ENCODE data around the gene FLRT2.
A peak's percentile ranks its signal among the peaks of the same experiment; 100 is the strongest.

The FLRT2 gene

DNA sequence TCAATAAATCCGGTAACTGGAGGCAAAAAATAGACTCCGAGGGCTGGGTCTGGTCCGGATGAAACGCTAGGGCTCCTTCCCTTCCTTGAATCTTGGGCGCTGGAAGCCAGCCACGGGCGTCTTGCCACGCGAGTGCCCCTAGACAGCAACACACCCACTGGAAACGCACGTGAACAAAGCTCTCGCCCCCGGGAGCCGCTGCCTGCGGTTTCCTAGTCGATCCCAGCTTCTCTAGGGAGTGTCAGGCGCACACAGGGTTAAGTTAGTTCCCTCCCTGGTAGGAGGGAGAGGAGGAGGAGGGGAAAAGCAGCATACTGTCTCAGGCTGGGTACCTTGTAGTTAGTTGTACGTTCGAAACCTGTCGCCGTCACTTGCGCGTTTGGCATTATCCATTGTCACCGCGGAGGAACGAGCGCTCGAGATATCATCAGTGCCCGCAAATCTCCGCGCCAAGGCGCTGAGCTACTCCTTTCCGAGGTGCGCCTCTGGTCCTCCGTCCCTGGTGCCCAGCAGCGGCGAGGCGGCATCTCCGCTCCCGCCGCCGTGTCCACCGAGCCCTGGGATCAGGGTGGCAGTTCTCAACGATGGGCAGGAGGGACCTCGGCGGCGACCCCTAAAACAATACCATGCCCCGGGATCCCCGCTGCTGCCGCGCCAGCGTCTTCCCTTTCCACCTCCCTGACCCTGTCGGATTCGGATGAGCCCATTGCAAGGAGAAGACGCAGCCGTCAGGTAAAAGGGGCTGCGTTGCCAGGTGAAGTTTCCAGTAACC lies at the start of gene FLRT2:
Gene FLRT2 (plus strand): TSS at position 342 of the 772 bp plus-strand sequence. CDS start 91,371 bp downstream, outside the sequence.
- Histone ChIP-seq H3K36me3 (ENCODE audit: control insufficient read depth in 1 of 2, insufficient read depth in 2 of 2, low read length in 2 of 2) (no peaks in the 10 kb centered on the region), H3K4me1 (ENCODE audit: control insufficient read depth in 1 of 2, insufficient read depth in 2 of 2, low read length in 2 of 2) (peaks cover 3 to 5% of the 10 kb centered on the region in 2 donors), H3K27ac (ENCODE audit: low read depth, low read length) (no peak within 1 kb of the TSS), H3K9me3 (ENCODE audit: control insufficient read depth in 1 of 2, low read length in 2 of 2) (peaks cover 0 to 11% of the 10 kb centered on the region in 2 donors), H3K9ac (ENCODE audit: low read depth in 1 of 2, low read length in 2 of 2) (no peak within 1 kb of the TSS), H3K4me3 (ENCODE audit: low read depth in 1 of 2, low read length in 2 of 2) (peak within 1 kb of the TSS; percentile 48 to 56), H3K27me3 (ENCODE audit: control insufficient read depth in 1 of 2, insufficient read depth in 2 of 2, low read length in 2 of 2) (peaks cover 5 to 25% of the 10 kb centered on the region in 2 donors)

DNA sequence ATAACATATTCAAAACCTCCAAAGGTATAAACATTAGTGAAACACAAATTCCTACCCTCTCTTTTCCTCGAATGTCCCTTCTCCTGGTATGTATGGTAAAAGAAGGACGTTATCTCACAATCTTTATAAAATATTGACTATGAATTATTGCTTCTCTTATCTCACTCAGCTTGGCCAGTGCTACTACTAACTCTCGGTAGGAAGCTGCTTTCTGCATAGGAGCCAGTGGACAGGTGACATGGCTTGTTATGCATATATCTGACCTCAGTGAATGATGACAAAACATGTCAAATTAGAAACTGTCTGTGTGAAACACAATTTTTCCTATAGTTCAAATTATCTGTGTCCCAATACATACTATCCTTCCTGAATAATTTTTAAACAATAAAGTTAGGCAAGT lies 48.5 kb upstream of the FLRT2 start:
- H3K27me3 ChIP-seq (ENCODE audit: control insufficient read depth in 1 of 2, insufficient read depth in 2 of 2, low read length in 2 of 2): no peaks in the 10 kb centered on the region

GRCh38 chr14:85482552-85482951 lies 47.4 kb upstream of the FLRT2 start:
- H3K36me3 ChIP-seq (ENCODE audit: control insufficient read depth in 1 of 2, insufficient read depth in 2 of 2, low read length in 2 of 2): no peaks in the 10 kb centered on the region
- no peak overlapping the region for H3K9ac ChIP-seq (ENCODE audit: low read depth in 1 of 2, low read length in 2 of 2)
- peaks cover 0 to 5% of the 10 kb centered on the region in 2 donors for H3K9me3 ChIP-seq (ENCODE audit: control insufficient read depth in 1 of 2, low read length in 2 of 2)
- H3K4me3 ChIP-seq (ENCODE audit: low read depth in 1 of 2, low read length in 2 of 2): no peak overlapping the region
- no peak overlapping the region for H3K27ac ChIP-seq (ENCODE audit: low read depth, low read length)
- no peaks in the 10 kb centered on the region for H3K27me3 ChIP-seq (ENCODE audit: control insufficient read depth in 1 of 2, insufficient read depth in 2 of 2, low read length in 2 of 2)
- no peaks in the 10 kb centered on the region for H3K4me1 ChIP-seq (ENCODE audit: control insufficient read depth in 1 of 2, insufficient read depth in 2 of 2, low read length in 2 of 2)

More for the DNA sequence above, 48.5 kb upstream of the FLRT2 start:
- Histone ChIP-seq H3K36me3 (ENCODE audit: control insufficient read depth in 1 of 2, insufficient read depth in 2 of 2, low read length in 2 of 2) (no peaks in the 10 kb centered on the region), H3K9ac (ENCODE audit: low read depth in 1 of 2, low read length in 2 of 2) (no peak overlapping the region), H3K27ac (ENCODE audit: low read depth, low read length) (no peak overlapping the region), H3K4me1 (ENCODE audit: control insufficient read depth in 1 of 2, insufficient read depth in 2 of 2, low read length in 2 of 2) (no peaks in the 10 kb centered on the region), H3K4me3 (ENCODE audit: low read depth in 1 of 2, low read length in 2 of 2) (no peak overlapping the region), H3K9me3 (ENCODE audit: control insufficient read depth in 1 of 2, low read length in 2 of 2) (peaks cover 0 to 2% of the 10 kb centered on the region in 2 donors)

GRCh38 chr14:85483037-85483436 lies 46.9 kb upstream of the FLRT2 start:
- no peaks in the 10 kb centered on the region for H3K27me3 ChIP-seq (ENCODE audit: control insufficient read depth in 1 of 2, insufficient read depth in 2 of 2, low read length in 2 of 2)
- H3K36me3 ChIP-seq (ENCODE audit: control insufficient read depth in 1 of 2, insufficient read depth in 2 of 2, low read length in 2 of 2): no peaks in the 10 kb centered on the region
- H3K4me1 ChIP-seq (ENCODE audit: control insufficient read depth in 1 of 2, insufficient read depth in 2 of 2, low read length in 2 of 2): no peaks in the 10 kb centered on the region
- no peak overlapping the region for H3K27ac ChIP-seq (ENCODE audit: low read depth, low read length)
- peaks cover 0 to 5% of the 10 kb centered on the region in 2 donors for H3K9me3 ChIP-seq (ENCODE audit: control insufficient read depth in 1 of 2, low read length in 2 of 2)
- H3K9ac ChIP-seq (ENCODE audit: low read depth in 1 of 2, low read length in 2 of 2): no peak overlapping the region
- H3K4me3 ChIP-seq (ENCODE audit: low read depth in 1 of 2, low read length in 2 of 2): no peak overlapping the region

DNA sequence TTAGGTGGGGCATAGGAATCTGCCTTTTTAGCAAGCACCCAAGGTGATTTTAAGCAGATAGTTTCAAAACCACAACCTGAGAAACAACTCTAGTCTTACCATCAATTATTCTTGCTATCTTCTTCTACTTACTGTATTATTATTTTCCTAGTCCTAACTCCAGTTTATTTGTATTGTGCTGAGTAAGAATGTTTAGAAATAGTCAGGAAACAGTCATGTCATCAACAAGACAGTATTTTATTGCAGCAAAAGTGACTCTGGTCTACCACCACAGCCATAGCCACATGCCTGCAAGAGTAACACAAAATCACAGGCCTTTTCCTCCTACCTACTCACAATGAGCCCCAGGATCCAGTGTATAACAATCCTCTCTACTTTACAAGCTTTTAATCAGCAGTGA lies 46.3 kb upstream of the FLRT2 start:
- Histone ChIP-seq H3K9me3 (ENCODE audit: control insufficient read depth in 1 of 2, low read length in 2 of 2) (peaks cover 0 to 5% of the 10 kb centered on the region in 2 donors), H3K27me3 (ENCODE audit: control insufficient read depth in 1 of 2, insufficient read depth in 2 of 2, low read length in 2 of 2) (no peaks in the 10 kb centered on the region), H3K27ac (ENCODE audit: low read depth, low read length) (no peak overlapping the region), H3K36me3 (ENCODE audit: control insufficient read depth in 1 of 2, insufficient read depth in 2 of 2, low read length in 2 of 2) (no peaks in the 10 kb centered on the region), H3K4me3 (ENCODE audit: low read depth in 1 of 2, low read length in 2 of 2) (no peak overlapping the region), H3K4me1 (ENCODE audit: control insufficient read depth in 1 of 2, insufficient read depth in 2 of 2, low read length in 2 of 2) (no peaks in the 10 kb centered on the region), H3K9ac (ENCODE audit: low read depth in 1 of 2, low read length in 2 of 2) (no peak overlapping the region)

DNA sequence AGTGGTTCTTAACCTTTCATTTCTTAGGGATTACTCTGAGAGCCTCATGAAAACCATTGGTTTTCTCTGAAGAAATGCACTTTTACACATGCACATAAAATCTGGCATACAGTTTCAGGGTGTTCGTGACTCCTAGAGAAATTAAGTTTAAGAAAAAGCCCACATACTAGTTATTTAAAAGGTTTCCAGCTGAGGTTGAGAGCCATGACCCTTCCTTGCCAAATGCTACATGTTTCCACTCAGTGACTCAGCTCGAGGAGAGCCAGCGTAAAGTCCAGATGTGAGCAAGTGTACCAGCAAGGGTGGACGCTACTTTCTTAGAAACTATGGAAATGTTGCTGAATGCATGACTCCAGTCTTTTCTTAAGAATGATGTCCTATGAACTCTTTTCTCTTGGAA lies 42.7 kb upstream of the FLRT2 start:
- Histone ChIP-seq H3K9ac (ENCODE audit: low read depth in 1 of 2, low read length in 2 of 2) (no peak overlapping the region), H3K27ac (ENCODE audit: low read depth, low read length) (no peak overlapping the region), H3K9me3 (ENCODE audit: control insufficient read depth in 1 of 2, low read length in 2 of 2) (peaks cover 5% of the 10 kb centered on the region in 2 donors), H3K27me3 (ENCODE audit: control insufficient read depth in 1 of 2, insufficient read depth in 2 of 2, low read length in 2 of 2) (no peaks in the 10 kb centered on the region), H3K4me3 (ENCODE audit: low read depth in 1 of 2, low read length in 2 of 2) (no peak overlapping the region), H3K4me1 (ENCODE audit: control insufficient read depth in 1 of 2, insufficient read depth in 2 of 2, low read length in 2 of 2) (no peaks in the 10 kb centered on the region), H3K36me3 (ENCODE audit: control insufficient read depth in 1 of 2, insufficient read depth in 2 of 2, low read length in 2 of 2) (no peaks in the 10 kb centered on the region)

DNA sequence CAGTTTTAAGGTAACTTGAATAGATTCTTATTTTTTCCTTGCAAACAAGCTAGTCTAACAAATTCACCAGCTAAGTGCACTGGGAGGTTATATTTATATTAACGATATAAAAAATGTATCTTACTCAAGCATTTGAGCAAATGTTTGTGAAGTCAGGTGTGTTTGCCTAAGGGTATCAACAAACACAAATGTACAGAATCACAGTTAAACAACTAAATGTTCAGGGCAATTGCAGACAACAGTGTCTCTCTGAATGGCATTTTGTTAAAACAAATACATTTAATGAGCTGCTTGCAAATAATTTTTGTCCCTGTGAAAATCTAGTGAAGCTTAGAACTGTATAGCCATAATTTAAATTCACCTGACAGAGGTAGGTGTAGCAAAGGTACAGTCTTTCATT lies 28.2 kb upstream of the FLRT2 start:
- no peaks in the 10 kb centered on the region for H3K27me3 ChIP-seq (ENCODE audit: control insufficient read depth in 1 of 2, insufficient read depth in 2 of 2, low read length in 2 of 2)
- peaks cover 0 to 10% of the 10 kb centered on the region in 2 donors for H3K9me3 ChIP-seq (ENCODE audit: control insufficient read depth in 1 of 2, low read length in 2 of 2)
- H3K27ac ChIP-seq (ENCODE audit: low read depth, low read length): no peak overlapping the region
- no peaks in the 10 kb centered on the region for H3K4me1 ChIP-seq (ENCODE audit: control insufficient read depth in 1 of 2, insufficient read depth in 2 of 2, low read length in 2 of 2)
- H3K9ac ChIP-seq (ENCODE audit: low read depth in 1 of 2, low read length in 2 of 2): no peak overlapping the region
- H3K36me3 ChIP-seq (ENCODE audit: control insufficient read depth in 1 of 2, insufficient read depth in 2 of 2, low read length in 2 of 2): no peaks in the 10 kb centered on the region
- H3K4me3 ChIP-seq (ENCODE audit: low read depth in 1 of 2, low read length in 2 of 2): no peak overlapping the region

- H3K4me1 ChIP-seq (ENCODE audit: control insufficient read depth in 1 of 2, insufficient read depth in 2 of 2, low read length in 2 of 2): no peaks in the 10 kb centered on the region
- no peak overlapping the region for H3K27ac ChIP-seq (ENCODE audit: low read depth, low read length)
- H3K9me3 ChIP-seq (ENCODE audit: control insufficient read depth in 1 of 2, low read length in 2 of 2): peaks cover 0 to 7% of the 10 kb centered on the region in 2 donors
Measured at GRCh38 chr14:85508863-85509262, 21.1 kb upstream of the FLRT2 start.

DNA sequence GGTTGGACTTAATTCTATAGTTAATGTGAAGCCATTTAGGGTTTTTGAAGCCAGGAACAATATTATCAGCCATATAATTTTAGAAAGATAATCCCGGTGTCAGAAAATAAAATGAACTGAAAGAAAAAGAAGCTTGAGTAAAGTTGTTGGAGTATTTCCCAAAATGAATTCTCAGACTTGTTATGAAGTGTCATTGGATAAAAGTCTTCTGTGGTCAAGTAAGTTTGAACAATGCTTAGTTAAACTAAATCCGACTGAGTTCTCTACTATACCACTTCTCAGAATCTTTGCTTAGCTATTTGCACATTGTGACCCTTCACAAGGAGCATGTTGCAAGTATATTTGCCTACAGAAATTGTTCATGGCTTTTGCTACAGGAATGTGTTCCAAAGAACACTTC lies 17.5 kb upstream of the FLRT2 start:
- H3K4me3 ChIP-seq (ENCODE audit: low read depth in 1 of 2, low read length in 2 of 2): no peak overlapping the region
- H3K36me3 ChIP-seq (ENCODE audit: control insufficient read depth in 1 of 2, insufficient read depth in 2 of 2, low read length in 2 of 2): no peaks in the 10 kb centered on the region
- H3K9ac ChIP-seq (ENCODE audit: low read depth in 1 of 2, low read length in 2 of 2): no peak overlapping the region
- no peaks in the 10 kb centered on the region for H3K27me3 ChIP-seq (ENCODE audit: control insufficient read depth in 1 of 2, insufficient read depth in 2 of 2, low read length in 2 of 2)
- peaks cover 0 to 6% of the 10 kb centered on the region in 2 donors for H3K9me3 ChIP-seq (ENCODE audit: control insufficient read depth in 1 of 2, low read length in 2 of 2)
- H3K4me1 ChIP-seq (ENCODE audit: control insufficient read depth in 1 of 2, insufficient read depth in 2 of 2, low read length in 2 of 2): no peaks in the 10 kb centered on the region
- H3K27ac ChIP-seq (ENCODE audit: low read depth, low read length): no peak overlapping the region

More at GRCh38 chr14:85508863-85509262, 21.1 kb upstream of the FLRT2 start:
- no peaks in the 10 kb centered on the region for H3K27me3 ChIP-seq (ENCODE audit: control insufficient read depth in 1 of 2, insufficient read depth in 2 of 2, low read length in 2 of 2)
- no peak overlapping the region for H3K4me3 ChIP-seq (ENCODE audit: low read depth in 1 of 2, low read length in 2 of 2)
- H3K9ac ChIP-seq (ENCODE audit: low read depth in 1 of 2, low read length in 2 of 2): no peak overlapping the region
- no peaks in the 10 kb centered on the region for H3K36me3 ChIP-seq (ENCODE audit: control insufficient read depth in 1 of 2, insufficient read depth in 2 of 2, low read length in 2 of 2)

DNA sequence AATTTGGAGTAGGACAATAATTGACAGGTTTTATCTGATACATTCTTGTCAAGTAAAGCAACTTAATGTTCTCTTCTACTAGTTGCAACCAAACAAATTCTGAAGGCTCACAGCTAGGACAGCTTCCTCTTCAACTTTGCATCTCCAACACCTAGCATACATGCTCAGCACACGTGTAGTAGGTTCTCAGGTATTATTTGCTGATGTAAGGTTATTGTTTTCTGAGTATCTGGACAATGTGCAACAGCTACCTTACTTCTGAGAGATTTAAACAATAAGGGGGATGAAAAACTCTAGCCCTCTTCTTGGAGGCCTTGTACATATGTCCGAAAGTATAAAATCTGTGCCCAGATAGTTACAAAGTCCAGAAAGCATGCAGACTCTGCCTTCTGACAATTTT lies 15.5 kb upstream of the FLRT2 start:
- no peak overlapping the region for H3K9ac ChIP-seq (ENCODE audit: low read depth in 1 of 2, low read length in 2 of 2)
- no peaks in the 10 kb centered on the region for H3K36me3 ChIP-seq (ENCODE audit: control insufficient read depth in 1 of 2, insufficient read depth in 2 of 2, low read length in 2 of 2)
- no peaks in the 10 kb centered on the region for H3K4me1 ChIP-seq (ENCODE audit: control insufficient read depth in 1 of 2, insufficient read depth in 2 of 2, low read length in 2 of 2)
- peaks cover 0 to 4% of the 10 kb centered on the region in 2 donors for H3K9me3 ChIP-seq (ENCODE audit: control insufficient read depth in 1 of 2, low read length in 2 of 2)
- no peak overlapping the region for H3K27ac ChIP-seq (ENCODE audit: low read depth, low read length)
- no peaks in the 10 kb centered on the region for H3K27me3 ChIP-seq (ENCODE audit: control insufficient read depth in 1 of 2, insufficient read depth in 2 of 2, low read length in 2 of 2)
- H3K4me3 ChIP-seq (ENCODE audit: low read depth in 1 of 2, low read length in 2 of 2): no peak overlapping the region
